Ishikawa (cell line): Measurements from ENCODE around the gene RNLS.
A peak's percentile ranks its signal among the peaks of the same experiment; 100 is the strongest.

Experiments
- CEBPB ChIP-seq: IDR thresholded peaks from 2 replicates; pipeline ENCODE4 v1.6.1; 2012
- CREB1 ChIP-seq: IDR thresholded peaks from 2 replicates; pipeline ENCODE4 v1.6.1; 2012; ENCODE audit warnings: low read depth
- EGR1 ChIP-seq: IDR thresholded peaks from 2 replicates; pipeline ENCODE4 v1.6.1; 2012
- EP300 ChIP-seq: IDR thresholded peaks from 2 replicates; pipeline ENCODE4 v1.6.1; 2012; ENCODE audit warnings: borderline replicate concordance
- FOXM1 ChIP-seq: IDR thresholded peaks from 2 replicates; pipeline ENCODE4 v1.6.1; 2012; ENCODE audit warnings: low read depth, borderline replicate concordance
- NFIC ChIP-seq: IDR thresholded peaks from 2 replicates; pipeline ENCODE4 v1.6.1; 2012
- RAD21 ChIP-seq: IDR thresholded peaks from 2 replicates; pipeline ENCODE4 v1.6.1; 2012; ENCODE audit warnings: low read depth
- TAF1 ChIP-seq: IDR thresholded peaks from 2 replicates; pipeline ENCODE4 v1.6.1; 2012; ENCODE audit warnings: low read depth, mild to moderate bottlenecking
- TCF12 ChIP-seq: IDR thresholded peaks from 2 replicates; pipeline ENCODE4 v1.6.1; 2012; ENCODE audit warnings: low read depth
- TEAD4 ChIP-seq: IDR thresholded peaks from 2 replicates; pipeline ENCODE4 v1.6.1; 2012
- YY1 ChIP-seq: IDR thresholded peaks from 2 replicates; pipeline ENCODE4 v1.6.1; 2012; ENCODE audit warnings: low read depth
- ZBTB7A ChIP-seq: IDR thresholded peaks from 2 replicates; pipeline ENCODE4 v1.6.1; 2012; ENCODE audit warnings: low read depth
- TF ChIP-seq, protein P1 (sequence below): IDR thresholded peaks from 2 replicates; pipeline ENCODE4 v1.6.1; 2012
- TF ChIP-seq, protein P2 (sequence below): IDR thresholded peaks from 2 replicates; pipeline ENCODE4 v1.6.1; 2012
- TF ChIP-seq, protein P3 (sequence below): IDR thresholded peaks from 2 replicates; pipeline ENCODE4 v1.6.1; 2012; ENCODE audit warnings: low read depth, mild to moderate bottlenecking

The RNLS gene

DNA sequence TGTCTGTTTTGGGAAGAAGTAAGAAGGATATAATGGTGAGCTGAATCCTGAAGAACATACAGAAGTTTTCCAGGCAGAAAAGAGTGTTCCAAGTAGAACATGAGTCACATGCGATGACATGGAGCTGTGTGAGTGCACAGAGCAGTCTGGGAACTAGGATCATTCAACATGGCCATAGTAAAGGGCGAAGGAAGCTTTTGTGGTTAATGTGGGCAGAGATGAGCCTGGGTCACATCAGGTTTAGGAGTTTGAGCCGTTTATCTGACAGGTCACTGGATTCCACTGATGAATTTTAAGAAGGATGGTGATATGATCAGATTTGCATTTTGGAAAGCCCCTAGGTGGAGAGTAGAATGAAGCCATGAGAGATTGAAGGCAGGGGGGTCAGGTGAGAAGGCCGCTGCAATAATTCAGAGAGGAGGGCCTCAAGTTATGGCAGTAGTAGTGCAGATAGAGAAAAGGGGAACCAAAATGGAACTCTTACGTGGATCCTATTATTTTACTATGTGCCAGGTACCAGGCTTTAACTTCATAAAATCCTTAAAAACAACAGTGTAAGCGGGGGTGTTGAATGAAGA, 171.3 kb downstream of the RNLS start:
- TF ChIP-seq CREB1: no peak
- no peak for TF ChIP-seq TCF12
- TF ChIP-seq EP300: no peak

DNA sequence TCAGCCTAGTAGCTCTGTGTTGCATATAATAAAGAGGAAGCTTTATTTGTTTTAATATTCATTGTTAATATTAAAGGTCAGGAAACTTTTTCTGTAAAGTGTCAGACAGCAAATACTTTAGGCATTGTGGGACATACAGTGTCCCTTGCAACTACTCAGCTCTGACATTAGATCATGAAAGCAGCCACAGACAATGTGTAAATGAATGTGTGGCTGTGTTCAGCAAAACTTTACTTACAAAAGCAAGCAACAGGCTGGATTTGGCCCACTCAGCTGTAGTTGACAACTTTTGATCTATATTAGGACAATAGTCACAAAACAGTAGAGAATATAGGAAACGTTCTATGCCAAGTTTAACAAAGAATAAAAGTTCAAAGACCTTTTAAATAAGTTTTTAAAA, 173.3 kb downstream of the RNLS start:
- no peak for TF ChIP-seq EGR1
- no peak for TF ChIP-seq NFIC

DNA sequence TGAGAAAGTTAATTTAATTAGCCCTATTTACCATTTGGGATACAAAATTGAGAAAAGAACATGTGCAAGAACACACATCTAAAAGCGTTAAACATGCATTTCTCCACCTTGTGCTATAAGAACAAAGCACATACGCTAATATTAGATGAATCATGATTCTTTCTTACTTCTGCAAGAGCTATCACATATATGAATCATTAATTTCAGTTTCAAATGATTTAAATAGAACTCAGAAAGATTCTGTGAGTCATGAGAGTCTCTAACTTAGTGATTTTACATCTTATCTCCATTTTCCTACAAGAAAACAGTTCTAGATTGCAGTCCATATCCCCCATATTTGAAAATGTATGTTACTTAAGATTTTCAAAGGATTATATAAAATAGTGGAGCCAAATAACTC, 173.9 kb downstream of the RNLS start:
- TF ChIP-seq TAF1 (no peak), EGR1 (no peak), CREB1 (no peak), TEAD4 (no peak), EP300 (no peak), CEBPB (no peak), FOXM1 (no peak), ZBTB7A (no peak), TCF12 (no peak), NFIC (no peak), YY1 (no peak), RAD21 (no peak)
- TF ChIP-seq, protein P1, sequence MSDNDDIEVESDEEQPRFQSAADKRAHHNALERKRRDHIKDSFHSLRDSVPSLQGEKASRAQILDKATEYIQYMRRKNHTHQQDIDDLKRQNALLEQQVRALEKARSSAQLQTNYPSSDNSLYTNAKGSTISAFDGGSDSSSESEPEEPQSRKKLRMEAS: no peak
- TF ChIP-seq, protein P2, sequence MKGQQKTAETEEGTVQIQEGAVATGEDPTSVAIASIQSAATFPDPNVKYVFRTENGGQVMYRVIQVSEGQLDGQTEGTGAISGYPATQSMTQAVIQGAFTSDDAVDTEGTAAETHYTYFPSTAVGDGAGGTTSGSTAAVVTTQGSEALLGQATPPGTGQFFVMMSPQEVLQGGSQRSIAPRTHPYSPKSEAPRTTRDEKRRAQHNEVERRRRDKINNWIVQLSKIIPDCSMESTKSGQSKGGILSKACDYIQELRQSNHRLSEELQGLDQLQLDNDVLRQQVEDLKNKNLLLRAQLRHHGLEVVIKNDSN: no peak
- TF ChIP-seq, protein P3, sequence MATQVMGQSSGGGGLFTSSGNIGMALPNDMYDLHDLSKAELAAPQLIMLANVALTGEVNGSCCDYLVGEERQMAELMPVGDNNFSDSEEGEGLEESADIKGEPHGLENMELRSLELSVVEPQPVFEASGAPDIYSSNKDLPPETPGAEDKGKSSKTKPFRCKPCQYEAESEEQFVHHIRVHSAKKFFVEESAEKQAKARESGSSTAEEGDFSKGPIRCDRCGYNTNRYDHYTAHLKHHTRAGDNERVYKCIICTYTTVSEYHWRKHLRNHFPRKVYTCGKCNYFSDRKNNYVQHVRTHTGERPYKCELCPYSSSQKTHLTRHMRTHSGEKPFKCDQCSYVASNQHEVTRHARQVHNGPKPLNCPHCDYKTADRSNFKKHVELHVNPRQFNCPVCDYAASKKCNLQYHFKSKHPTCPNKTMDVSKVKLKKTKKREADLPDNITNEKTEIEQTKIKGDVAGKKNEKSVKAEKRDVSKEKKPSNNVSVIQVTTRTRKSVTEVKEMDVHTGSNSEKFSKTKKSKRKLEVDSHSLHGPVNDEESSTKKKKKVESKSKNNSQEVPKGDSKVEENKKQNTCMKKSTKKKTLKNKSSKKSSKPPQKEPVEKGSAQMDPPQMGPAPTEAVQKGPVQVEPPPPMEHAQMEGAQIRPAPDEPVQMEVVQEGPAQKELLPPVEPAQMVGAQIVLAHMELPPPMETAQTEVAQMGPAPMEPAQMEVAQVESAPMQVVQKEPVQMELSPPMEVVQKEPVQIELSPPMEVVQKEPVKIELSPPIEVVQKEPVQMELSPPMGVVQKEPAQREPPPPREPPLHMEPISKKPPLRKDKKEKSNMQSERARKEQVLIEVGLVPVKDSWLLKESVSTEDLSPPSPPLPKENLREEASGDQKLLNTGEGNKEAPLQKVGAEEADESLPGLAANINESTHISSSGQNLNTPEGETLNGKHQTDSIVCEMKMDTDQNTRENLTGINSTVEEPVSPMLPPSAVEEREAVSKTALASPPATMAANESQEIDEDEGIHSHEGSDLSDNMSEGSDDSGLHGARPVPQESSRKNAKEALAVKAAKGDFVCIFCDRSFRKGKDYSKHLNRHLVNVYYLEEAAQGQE: no peak

DNA sequence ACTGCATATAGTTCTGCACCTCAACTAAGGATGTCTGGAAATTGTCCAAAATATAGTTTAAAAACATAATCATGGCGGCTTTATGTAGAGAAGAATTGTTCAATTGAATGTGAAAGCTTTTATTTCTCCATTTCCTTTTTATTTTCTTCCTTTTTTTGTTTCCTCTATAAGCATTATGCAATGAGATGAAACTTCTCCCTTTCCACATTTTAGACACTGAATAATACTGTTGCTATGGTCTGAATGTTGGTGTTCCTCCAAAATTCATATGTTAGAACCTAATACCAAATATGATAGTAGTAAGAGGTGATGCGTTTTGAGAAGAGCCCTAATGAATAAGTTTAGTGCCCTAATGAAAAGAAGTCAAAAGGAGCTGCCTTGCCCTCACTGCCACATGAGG, 175.0 kb downstream of the RNLS start:
- TF ChIP-seq, protein P2: no peak
- TF ChIP-seq CREB1: no peak
- TF ChIP-seq EP300: no peak
- no peak for TF ChIP-seq TCF12
- no peak for TF ChIP-seq ZBTB7A
- TF ChIP-seq TEAD4: no peak
- TF ChIP-seq, protein P1: no peak
- no peak for TF ChIP-seq RAD21
- TF ChIP-seq YY1: no peak
- no peak for TF ChIP-seq TAF1
- TF ChIP-seq FOXM1: no peak
- TF ChIP-seq EGR1: no peak
- TF ChIP-seq, protein P3: no peak
- no peak for TF ChIP-seq CEBPB

DNA sequence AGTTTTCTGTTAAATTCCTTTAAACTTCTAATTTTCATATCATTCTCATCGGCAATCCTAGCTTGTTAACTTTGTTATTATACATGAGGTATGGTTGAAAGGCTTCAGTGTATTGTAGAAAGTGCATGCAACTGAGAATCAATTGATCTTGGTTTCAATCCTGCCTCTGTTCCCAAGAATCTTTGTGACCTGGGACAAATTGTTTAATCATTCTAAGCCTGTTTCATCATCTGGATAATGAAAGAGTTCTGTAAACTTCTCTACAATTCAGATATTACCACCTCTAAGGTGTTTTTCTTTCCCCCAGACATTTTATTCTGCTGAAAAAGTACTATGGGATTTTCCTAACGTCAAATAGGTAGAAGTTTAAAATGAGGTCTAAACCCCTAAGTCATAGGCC, 179.0 kb downstream of the RNLS start:
- no peak for TF ChIP-seq TAF1
- TF ChIP-seq NFIC: no peak
- no peak for TF ChIP-seq FOXM1
- TF ChIP-seq ZBTB7A: no peak
- TF ChIP-seq TEAD4: no peak
- TF ChIP-seq RAD21: no peak
- no peak for TF ChIP-seq EGR1
- TF ChIP-seq CREB1: no peak
- no peak for TF ChIP-seq EP300
- TF ChIP-seq, protein P1: no peak

DNA sequence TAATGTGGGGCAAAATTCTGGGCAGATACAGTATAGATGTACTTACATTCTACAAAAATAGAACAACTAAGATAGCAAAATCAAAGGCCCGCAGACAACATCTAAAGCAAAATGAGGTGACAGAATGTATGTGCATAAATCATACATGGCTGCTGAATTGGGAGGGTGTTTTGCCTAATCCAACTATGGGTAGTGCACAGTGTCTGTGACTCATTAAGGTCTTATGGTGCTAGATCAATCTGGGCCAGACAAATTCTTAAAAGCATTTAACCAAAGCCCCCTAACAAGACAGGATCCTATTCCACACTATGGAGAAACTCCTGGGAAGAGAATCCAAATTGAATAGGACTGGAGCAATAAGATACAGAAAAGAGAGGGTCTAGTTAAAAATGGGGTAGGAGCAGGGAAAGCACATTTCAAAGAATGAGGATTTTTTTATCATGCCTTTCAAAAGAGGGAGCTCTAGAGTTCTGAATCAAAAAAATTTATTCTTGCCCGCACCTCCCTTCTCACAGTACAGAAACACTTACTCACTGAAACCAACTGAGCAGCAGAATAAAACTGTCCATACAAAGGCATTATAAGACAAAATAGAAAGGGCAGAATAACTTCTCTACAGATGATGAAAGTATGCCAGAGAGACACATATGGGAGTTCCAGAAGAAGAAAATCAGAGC, 181.3 kb downstream of the RNLS start:
- TF ChIP-seq RAD21 (peak; percentile 55), FOXM1 (no peak)
